GM03348 (cell line): ENCODE data around the gene LRRC36.

Source experiments
- DNase-seq: peaks from one replicate; pipeline ENCODE4 v3.0.0; 2012; ENCODE audit warnings: low spot score

LRRC36 gene

GRCh38 chr16:67294938-67295361 lies 31.7 kb upstream of the LRRC36 start:
- peak; percentile 76 for DNase-seq

GRCh38 chr16:67296420-67296819 lies 30.2 kb upstream of the LRRC36 start:
- DNase-seq: peak; percentile 62

- no peak for DNase-seq
These were observed 28.3 kb upstream of the LRRC36 start for GRCh38 chr16:67298277-67298676.

GRCh38 chr16:67299269-67299668 lies 27.3 kb upstream of the LRRC36 start:
- no peak for DNase-seq

- DNase-seq: peak; percentile 34
These were observed 25.4 kb upstream of the LRRC36 start for GRCh38 chr16:67301080-67301782.

- DNase-seq: no peak
These were observed 24.5 kb upstream of the LRRC36 start for GRCh38 chr16:67302076-67302475.

- DNase-seq: no peak
These were observed 23.6 kb upstream of the LRRC36 start for GRCh38 chr16:67302970-67303369.

GRCh38 chr16:67304020-67304419 lies 22.6 kb upstream of the LRRC36 start:
- DNase-seq: peak; percentile 61

GRCh38 chr16:67305216-67306071 lies 21.2 kb upstream of the LRRC36 start:
- DNase-seq: no peak

GRCh38 chr16:67310561-67310960 lies 16.1 kb upstream of the LRRC36 start:
- no peak for DNase-seq

- peak; percentile 93 for DNase-seq
These were observed 14.8 kb upstream of the LRRC36 start for GRCh38 chr16:67311607-67312488.

- DNase-seq: no peak
These were observed 13.9 kb upstream of the LRRC36 start for GRCh38 chr16:67312719-67313118.

- no peak for DNase-seq
These were observed 8.8 kb upstream of the LRRC36 start for GRCh38 chr16:67317853-67318252.

- no peak for DNase-seq
These were observed 522 bp upstream of the LRRC36 start for GRCh38 chr16:67326115-67326471.

- DNase-seq: no peak
These were observed 1.1 kb downstream of the LRRC36 start for GRCh38 chr16:67327743-67328142.

- no peak for DNase-seq
These were observed 3.3 kb downstream of the LRRC36 start for GRCh38 chr16:67329901-67330300.

GRCh38 chr16:67333315-67333714 lies 6.7 kb downstream of the LRRC36 start:
- no peak for DNase-seq

- DNase-seq: no peak
These were observed 9.5 kb downstream of the LRRC36 start for GRCh38 chr16:67336116-67336515.

GRCh38 chr16:67336648-67337047 lies 10.0 kb downstream of the LRRC36 start:
- DNase-seq: no peak

GRCh38 chr16:67339453-67339852 lies 12.8 kb downstream of the LRRC36 start:
- peak; percentile 15 for DNase-seq

GRCh38 chr16:67341250-67341649 lies 14.6 kb downstream of the LRRC36 start:
- DNase-seq: no peak

GRCh38 chr16:67342616-67343015 lies 16.0 kb downstream of the LRRC36 start:
- DNase-seq: no peak
